Esophagus (tissue), 2 donors: ENCODE results near the gene PICK1. TPM values are rescaled to one million over a fixed set of nuclear protein-coding genes. Genes with fewer than 3 reads are reported as not detected.

Experiments
- H3K27ac ChIP-seq, 2 donors: one replicate each; pipeline ENCODE4 v1.5.1; 2013; ENCODE audit warnings: low read depth in 2 of 2, mild to moderate bottlenecking in 2 of 2, inconsistent platforms in 1 of 2, low read length in 1 of 2, moderate library complexity in 1 of 2
- H3K27me3 ChIP-seq, 2 donors: one replicate each; pipeline ENCODE4 v1.6.1; 2013; ENCODE audit warnings: low read length in 2 of 2, control low read depth in 1 of 2, mild to moderate bottlenecking in 1 of 2; ENCODE audit not compliant: insufficient read depth in 2 of 2, control insufficient read depth in 1 of 2
- H3K36me3 ChIP-seq, 2 donors: one replicate each; pipeline ENCODE4 v1.6.1; 2013; ENCODE audit warnings: low read length in 1 of 2; ENCODE audit not compliant: control insufficient read depth in 2 of 2, insufficient read depth in 2 of 2
- H3K4me1 ChIP-seq, 2 donors: one replicate each; pipeline ENCODE4 v1.6.1; 2013; ENCODE audit warnings: low read length in 1 of 2; ENCODE audit not compliant: control insufficient read depth in 2 of 2, insufficient read depth in 2 of 2
- H3K4me3 ChIP-seq, 2 donors: one replicate each; pipeline ENCODE4 v1.5.1; 2013; ENCODE audit warnings: low read length in 2 of 2, mild to moderate bottlenecking in 2 of 2, low read depth in 1 of 2, moderate library complexity in 1 of 2
- H3K9me3 ChIP-seq, 2 donors: one replicate each; pipeline ENCODE4 v1.6.1; 2013; ENCODE audit warnings: mild to moderate bottlenecking in 2 of 2, low read depth in 1 of 2, low read length in 1 of 2, moderate library complexity in 1 of 2; ENCODE audit not compliant: control insufficient read depth in 2 of 2, insufficient read depth in 1 of 2
- WGBS, 2 donors: extraction: QIAGEN DNeasy Blood & Tissue Kit; methylation state at CpG; one replicate each; pipeline ENCODE4 v1.1.7; 2013; 5-methylcytosine and 5-hydroxymethylcytosine counted together
- polyA plus RNA-seq, 2 donors: library from polyadenylated mRNA; stranded (reverse); fragments of 200-250 nt; gene quantifications; one replicate each; pipeline ENCODE4 v1.2.3, GENCODE V29; 2013
- donor health status: healthy with polysubstance abuse.
- donor health status: Bipolar disorder and iron deficiency.

PICK1 gene
- polyA plus RNA-seq, 2 donors, result 25.3 to 25.6 TPM

GRCh38 chr22:38081636-38081940 lies 24.4 kb downstream of the PICK1 start:
- H3K36me3 ChIP-seq, result peaks cover 0 to 3% of the 10 kb centered on the region in 2 donors
- peaks cover 0 to 4% of the 10 kb centered on the region in 2 donors for H3K27me3 ChIP-seq
- H3K4me1 ChIP-seq, result peaks cover 12 to 15% of the 10 kb centered on the region in 2 donors
- peaks cover 0 to 2% of the 10 kb centered on the region in 2 donors for H3K9me3 ChIP-seq
- no peak overlapping the region for H3K27ac ChIP-seq
- 6 to 8% methylated on average over 17 of the region's 17 CpGs for WGBS, 2 donors
- peak overlapping the region; percentile 30 to 45 for H3K4me3 ChIP-seq

DNA sequence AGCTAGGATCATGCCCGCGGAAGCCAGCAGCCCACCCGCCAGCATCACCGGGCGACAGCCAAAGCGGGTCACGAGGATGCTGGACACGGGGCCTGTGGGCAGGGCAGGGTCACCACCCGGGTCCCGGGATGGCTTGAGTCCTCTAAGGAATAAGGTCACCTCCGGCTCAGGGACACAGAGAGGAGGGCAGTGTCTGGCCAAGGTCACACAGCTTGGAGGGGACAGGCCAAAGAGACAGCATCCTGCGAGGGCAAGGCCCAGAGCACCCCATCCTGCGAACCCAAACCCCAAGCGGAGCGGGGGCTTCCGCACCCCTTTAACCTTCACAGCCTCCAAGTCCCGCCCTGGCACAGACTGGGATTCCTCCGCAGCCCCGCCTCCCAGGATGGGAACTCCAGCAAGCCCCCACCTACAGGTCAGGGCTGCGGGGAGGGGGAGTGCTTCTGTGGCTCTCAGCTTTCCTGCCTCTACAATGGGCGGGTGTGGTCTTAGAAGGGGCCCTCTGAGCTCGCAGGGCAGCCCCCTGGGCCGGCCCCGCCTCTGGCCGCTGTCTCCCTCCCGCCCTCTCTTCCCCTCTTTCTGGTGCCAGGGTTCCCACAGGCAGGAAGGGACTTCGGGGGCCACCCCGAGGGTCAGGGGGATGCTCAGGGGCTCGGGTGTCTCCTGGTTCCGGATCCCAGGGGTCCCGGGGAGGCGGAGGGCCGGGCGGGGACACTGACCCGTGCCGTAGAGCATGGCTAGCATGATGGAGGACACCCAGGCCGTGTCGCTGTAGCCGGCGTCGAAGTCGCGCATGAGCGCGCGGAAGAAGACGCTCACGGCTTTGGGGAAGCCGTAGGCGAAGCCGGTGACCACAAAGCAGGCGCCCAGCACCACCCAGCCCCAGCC lies 25.0 kb downstream of the PICK1 start:
- peaks cover 0 to 2% of the 10 kb centered on the region in 2 donors for H3K9me3 ChIP-seq
- peak overlapping the region; percentile 30 to 45 for H3K4me3 ChIP-seq
- no peak overlapping the region for H3K27ac ChIP-seq
- peaks cover 0 to 3% of the 10 kb centered on the region in 2 donors for H3K36me3 ChIP-seq
- H3K4me1 ChIP-seq, result peaks cover 12 to 17% of the 10 kb centered on the region in 2 donors
- 16 to 17% methylated on average over 50 to 52 of the region's 52 CpGs for WGBS, 2 donors
- H3K27me3 ChIP-seq, result peaks cover 0 to 4% of the 10 kb centered on the region in 2 donors

DNA sequence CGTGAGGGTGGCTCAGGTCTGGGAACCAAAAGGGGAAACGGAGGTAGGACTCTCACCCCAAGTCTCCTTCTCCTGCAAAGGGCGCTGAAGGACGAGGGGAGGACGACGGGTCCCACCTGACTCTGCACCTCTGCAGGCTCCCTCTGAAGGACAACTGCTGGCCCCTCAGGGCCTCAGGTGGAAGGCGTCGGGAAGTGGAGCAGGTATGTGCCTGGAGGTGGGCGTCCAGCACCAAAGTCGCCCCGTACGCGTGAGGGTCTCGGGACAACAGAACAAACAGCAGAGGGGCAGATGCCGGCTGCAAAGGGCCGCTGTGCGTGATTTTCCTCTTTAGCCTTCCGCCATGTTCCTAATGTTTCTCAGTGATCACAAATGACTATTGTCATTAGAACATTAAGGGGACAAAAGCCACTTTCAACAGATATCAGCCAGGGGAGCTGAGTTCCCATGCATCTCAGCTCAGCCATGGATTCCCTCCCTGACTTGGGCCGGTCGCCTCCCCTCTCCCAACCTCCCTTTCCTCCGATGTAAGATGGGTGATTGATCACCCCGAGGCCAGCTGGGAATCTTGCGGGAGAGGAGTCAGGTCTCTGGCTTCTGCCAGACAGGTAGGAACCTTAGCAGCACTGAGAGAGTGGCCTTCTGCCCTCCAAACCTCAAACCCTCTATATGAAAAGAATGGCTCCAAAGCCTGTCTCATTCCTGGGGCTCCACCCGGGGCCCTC lies 25.9 kb downstream of the PICK1 start:
- 73 to 78% methylated on average over 24 of the region's 24 CpGs for WGBS, 2 donors
- Histone ChIP-seq H3K9me3 (peaks cover 0 to 2% of the 10 kb centered on the region in 2 donors), H3K27ac (no peak overlapping the region), H3K4me3 (no peak overlapping the region), H3K4me1 (peaks cover 12 to 17% of the 10 kb centered on the region in 2 donors), H3K36me3 (peaks cover 0 to 3% of the 10 kb centered on the region in 2 donors), H3K27me3 (peaks cover 0 to 4% of the 10 kb centered on the region in 2 donors)

- H3K4me3 ChIP-seq, result no peak within 1 kb of the TSS
- WGBS, 2 donors, result 71 to 76% methylated on average over 16 of the region's 16 CpGs
- H3K27ac ChIP-seq, result no peak within 1 kb of the TSS
- peaks cover 15 to 22% of the 10 kb centered on the region in 2 donors for H3K4me1 ChIP-seq
- H3K27me3 ChIP-seq, result peaks cover 0 to 4% of the 10 kb centered on the region in 2 donors
- H3K36me3 ChIP-seq, result peaks cover 0 to 3% of the 10 kb centered on the region in 2 donors
- H3K9me3 ChIP-seq, result peaks cover 0 to 2% of the 10 kb centered on the region in 2 donors
Measured at GRCh38 chr22:38083931-38084631, 26.9 kb downstream of the PICK1 start, which contains the start of gene SLC16A8. Gene SLC16A8, minus strand, starts transcription at chr22:38084184. Its CDS starts 1,311 bp downstream, at chr22:38082873.

GRCh38 chr22:38085056-38085455 lies 27.9 kb downstream of the PICK1 start:
- H3K4me1 ChIP-seq, result peaks cover 15 to 22% of the 10 kb centered on the region in 2 donors
- H3K9me3 ChIP-seq, result peaks cover 0 to 2% of the 10 kb centered on the region in 2 donors
- no peak overlapping the region for H3K4me3 ChIP-seq
- 92 to 93% methylated on average over 12 of the region's 12 CpGs for WGBS, 2 donors
- H3K27me3 ChIP-seq, result peaks cover 0 to 4% of the 10 kb centered on the region in 2 donors
- peaks cover 0 to 3% of the 10 kb centered on the region in 2 donors for H3K36me3 ChIP-seq
- no peak overlapping the region for H3K27ac ChIP-seq

DNA sequence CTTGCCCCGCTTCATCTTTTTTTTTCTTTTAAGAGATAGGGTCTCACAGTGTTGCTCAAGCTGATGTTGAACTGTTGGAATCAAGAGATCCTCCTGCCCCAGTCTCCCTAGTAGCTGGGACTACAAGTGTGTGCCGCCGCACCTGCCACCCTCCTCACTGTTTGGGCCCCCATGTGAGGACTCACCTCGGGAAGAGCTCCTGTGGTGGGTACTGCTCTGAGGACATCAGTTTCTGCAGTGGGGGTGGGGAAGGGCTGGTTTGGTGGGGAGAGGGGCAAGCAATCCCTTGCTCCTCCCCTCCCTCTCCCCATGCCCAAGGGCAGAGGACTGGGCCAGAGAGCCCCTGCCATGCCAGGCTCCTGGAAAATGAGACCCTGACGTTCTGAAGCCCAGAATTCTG lies 28.3 kb downstream of the PICK1 start:
- peaks cover 0 to 4% of the 10 kb centered on the region in 2 donors for H3K27me3 ChIP-seq
- 68 to 76% methylated on average over 5 of the region's 5 CpGs for WGBS, 2 donors

DNA sequence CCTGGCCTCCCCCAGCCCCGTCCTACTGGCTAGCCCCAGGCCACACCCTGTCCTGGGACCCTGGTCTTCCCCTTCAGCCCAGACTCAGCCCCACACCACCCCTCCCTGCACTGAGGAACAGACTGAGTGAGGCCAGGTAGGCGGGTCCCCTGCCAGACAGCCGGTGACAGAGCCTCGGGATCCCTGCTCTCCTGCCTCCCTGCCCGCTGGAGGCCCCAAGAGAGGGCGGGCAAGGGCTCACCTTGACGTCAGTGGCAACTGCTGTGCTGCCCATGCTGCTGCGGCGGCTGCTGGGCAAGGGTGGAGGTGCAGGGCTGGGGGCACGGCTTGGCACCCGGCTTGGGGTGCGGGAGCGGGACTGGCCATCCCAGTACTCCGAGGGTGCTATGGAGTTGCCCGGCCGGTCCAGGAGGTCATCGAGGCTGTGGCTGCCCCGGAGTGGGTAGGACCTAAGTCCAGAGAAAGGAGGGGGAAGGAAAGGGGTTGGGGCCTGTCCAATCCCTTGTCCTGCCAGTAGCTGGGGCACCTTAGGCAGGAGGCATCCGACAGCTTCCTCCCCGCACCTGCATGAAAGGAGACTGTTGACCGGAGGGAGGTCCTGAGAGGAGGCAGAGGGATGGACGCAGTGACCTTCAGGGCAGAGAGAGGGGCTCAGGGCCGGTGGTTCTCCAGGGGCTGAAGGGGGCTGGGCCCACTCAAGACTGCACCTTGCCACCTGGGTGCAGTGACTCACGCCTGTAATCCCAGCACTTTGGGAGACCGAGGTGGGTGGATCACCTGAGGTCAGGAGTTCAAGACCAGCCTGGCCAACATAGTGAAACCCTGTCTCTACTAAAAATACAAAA lies 29.0 kb downstream of the PICK1 start:
- H3K36me3 ChIP-seq, result peaks cover 0 to 3% of the 10 kb centered on the region in 2 donors
- 72 to 87% methylated on average over 24 of the region's 25 CpGs for WGBS, 2 donors
- peaks cover 0 to 4% of the 10 kb centered on the region in 2 donors for H3K27me3 ChIP-seq
- H3K9me3 ChIP-seq, result peaks cover 0 to 2% of the 10 kb centered on the region in 2 donors
- no peak overlapping the region for H3K27ac ChIP-seq
- no peak overlapping the region for H3K4me3 ChIP-seq
- H3K4me1 ChIP-seq, result peaks cover 10 to 16% of the 10 kb centered on the region in 2 donors

More for the DNA sequence above, 28.3 kb downstream of the PICK1 start:
- H3K4me3 ChIP-seq, result no peak overlapping the region
- H3K4me1 ChIP-seq, result peaks cover 15 to 22% of the 10 kb centered on the region in 2 donors
- H3K36me3 ChIP-seq, result peaks cover 0 to 3% of the 10 kb centered on the region in 2 donors
- H3K9me3 ChIP-seq, result peaks cover 0 to 2% of the 10 kb centered on the region in 2 donors
- H3K27ac ChIP-seq, result no peak overlapping the region

DNA sequence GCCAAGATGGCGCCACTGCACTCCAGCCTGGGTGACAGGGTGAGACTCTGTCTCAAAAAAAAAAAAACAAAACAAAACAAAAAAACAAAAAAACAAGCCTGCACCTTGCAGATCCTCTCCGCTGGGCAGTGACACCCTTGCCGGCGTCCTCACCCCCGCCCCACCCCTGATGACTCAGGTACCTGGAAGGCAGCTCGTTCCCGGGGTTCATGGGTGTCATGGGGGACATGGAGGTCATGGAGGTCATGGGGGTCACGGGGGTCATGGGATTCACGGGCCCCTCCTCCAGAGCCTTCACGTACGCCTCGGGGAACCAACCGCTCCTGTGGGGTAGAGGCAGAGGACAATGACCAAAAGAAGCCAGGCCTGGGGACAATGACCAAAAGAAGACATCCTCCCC lies 29.7 kb downstream of the PICK1 start:
- peaks cover 0 to 2% of the 10 kb centered on the region in 2 donors for H3K9me3 ChIP-seq
- peaks cover 7 to 11% of the 10 kb centered on the region in 2 donors for H3K4me1 ChIP-seq
- 75 to 82% methylated on average over 13 of the region's 13 CpGs for WGBS, 2 donors
- no peak overlapping the region for H3K27ac ChIP-seq
- H3K27me3 ChIP-seq, result no peaks in the 10 kb centered on the region
- H3K4me3 ChIP-seq, result peak overlapping the region in 1 of 2 donors; percentile 40
- H3K36me3 ChIP-seq, result peaks cover 0 to 3% of the 10 kb centered on the region in 2 donors
